ENCODE results near the gene MCC.

GRCh38 chr5:113053511-113053995, 434.7 kb downstream of the MCC start:
- no peak for TF ChIP-seq CTCF (IDR thresholded peaks at IDR 0.05)
- TF ChIP-seq REST (IDR thresholded peaks at IDR 0.05; ENCODE audit: insufficient read depth in 1 of 2, low read depth in 2 of 2, low read length in 1 of 2) = no peak
- no peak for TF ChIP-seq SIN3A (IDR thresholded peaks at IDR 0.05; ENCODE audit: borderline replicate concordance, insufficient read depth, low read depth, low read length)

Data from Panc1 (cell line).